SKM-1 treated with dmso at 0.1 percent for 144 hours (cell line): ENCODE data around the gene CLPTM1L.
"Not testable (repeated sequence)": the region's sequence is repeated elsewhere in the genome, so short reads cannot be mapped to it uniquely, and the experiment has no call there.

Experiments
- DNase-seq: peaks from one replicate; lab custom pipeline; 2025; ENCODE audit not compliant: unreplicated experiment; lab: John Stamatoyannopoulos, UW

CLPTM1L gene

GRCh38 chr5:1342711-1343110 lies 2.2 kb downstream of the CLPTM1L start:
- not testable (repeated sequence) for DNase-seq

- no peak for DNase-seq
These were observed 2.6 kb downstream of the CLPTM1L start for GRCh38 chr5:1342268-1342667.

DNA sequence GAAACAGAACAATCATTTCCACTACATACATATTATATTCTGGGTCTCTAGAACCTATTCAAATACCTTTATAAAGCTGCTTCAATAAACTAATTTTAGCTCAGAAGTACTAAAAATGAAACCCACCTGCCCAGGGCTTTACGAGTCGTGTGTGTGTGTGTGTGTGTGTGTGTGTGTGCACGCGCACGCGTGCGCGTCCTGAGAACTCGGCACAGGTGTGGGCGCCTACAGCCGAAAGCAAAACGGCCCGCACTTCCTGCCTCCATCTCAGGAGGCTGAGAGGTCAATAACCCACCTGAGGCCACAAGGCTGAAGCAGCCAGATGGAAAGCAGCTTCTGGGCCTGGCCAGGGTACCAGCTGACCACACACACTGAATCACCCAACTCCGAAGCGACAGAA lies 3.0 kb downstream of the CLPTM1L start:
- DNase-seq, result no peak

DNA sequence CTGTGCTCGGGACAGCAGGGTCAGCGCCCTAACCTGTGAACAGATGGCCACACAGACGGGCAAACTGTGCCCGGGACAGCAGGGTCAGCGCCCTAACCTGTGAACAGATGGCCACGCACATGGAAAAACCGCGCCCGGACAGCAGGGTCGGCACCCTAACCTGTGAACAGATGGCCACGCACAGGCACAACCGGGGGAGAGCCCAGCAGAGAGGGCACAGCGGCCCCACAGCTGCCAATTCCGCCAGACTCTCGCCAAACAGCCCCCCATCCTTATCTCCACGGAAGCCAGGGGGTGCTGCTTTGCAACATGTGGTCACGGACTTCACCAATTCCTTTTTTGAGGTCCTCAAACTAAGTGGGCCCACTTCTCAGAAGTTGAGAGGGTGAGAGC lies 5.1 kb downstream of the CLPTM1L start:
- DNase-seq, result not testable (repeated sequence)

- not testable (repeated sequence) for DNase-seq
These were observed 5.6 kb downstream of the CLPTM1L start for GRCh38 chr5:1339139-1339817.

- no peak for DNase-seq
These were observed 6.3 kb downstream of the CLPTM1L start for GRCh38 chr5:1338506-1339070.

DNA sequence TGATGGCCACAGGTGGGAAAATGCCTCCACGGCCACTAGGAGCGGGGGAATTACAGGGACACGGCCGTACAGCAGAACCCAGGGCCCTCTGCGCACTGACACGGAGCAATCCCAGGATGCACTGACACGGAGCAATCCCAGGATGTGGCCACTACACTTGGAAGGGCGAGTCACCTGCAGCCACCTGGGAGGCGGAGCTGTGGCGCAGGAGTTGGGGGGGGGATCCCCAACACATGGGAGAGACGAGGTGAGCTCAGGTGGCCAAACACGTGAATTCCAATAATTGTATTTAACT lies 6.8 kb downstream of the CLPTM1L start:
- no peak for DNase-seq

- DNase-seq, result no peak
These were observed 7.3 kb downstream of the CLPTM1L start for GRCh38 chr5:1337489-1338195.

DNA sequence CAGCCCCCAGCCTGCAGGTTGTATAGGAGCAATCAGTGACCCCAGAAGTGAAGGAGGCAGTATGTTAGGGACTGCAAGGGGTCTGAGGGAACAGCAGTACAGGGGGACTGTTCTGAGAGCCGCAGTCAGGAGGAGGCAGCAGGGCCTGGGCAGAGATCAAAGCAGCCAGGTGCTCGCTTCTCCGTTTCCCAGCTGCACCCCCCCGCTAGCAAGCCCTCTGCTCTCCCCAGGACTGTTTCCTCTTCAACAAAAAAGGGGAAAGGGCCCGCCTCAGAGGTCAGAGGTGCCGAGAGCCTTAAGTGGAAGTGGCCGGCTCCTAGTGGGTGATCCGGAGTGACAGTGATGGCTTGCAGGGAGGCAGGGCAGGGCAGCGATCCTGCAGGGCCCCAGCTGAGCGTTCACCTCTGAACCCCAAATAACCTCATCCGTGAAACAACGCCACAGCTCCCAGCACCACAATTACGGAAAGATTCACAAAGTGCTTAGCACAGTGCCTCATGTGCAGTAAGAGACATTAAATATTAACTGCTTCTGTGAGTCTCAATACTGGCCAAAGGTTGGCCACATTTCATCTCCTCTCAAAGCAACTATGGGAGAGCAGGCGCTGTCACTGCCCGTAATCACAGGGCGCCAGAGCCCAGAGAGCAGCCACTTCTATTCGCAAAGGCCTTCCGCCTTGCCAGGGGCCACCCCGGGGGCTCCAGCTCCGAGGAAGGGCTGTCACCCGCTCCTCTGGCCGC lies 8.0 kb downstream of the CLPTM1L start:
- DNase-seq, result no peak

GRCh38 chr5:1336106-1336561 lies 8.8 kb downstream of the CLPTM1L start:
- DNase-seq, result no peak

- DNase-seq, result no peak
These were observed 9.3 kb downstream of the CLPTM1L start for GRCh38 chr5:1335540-1336095.

DNA sequence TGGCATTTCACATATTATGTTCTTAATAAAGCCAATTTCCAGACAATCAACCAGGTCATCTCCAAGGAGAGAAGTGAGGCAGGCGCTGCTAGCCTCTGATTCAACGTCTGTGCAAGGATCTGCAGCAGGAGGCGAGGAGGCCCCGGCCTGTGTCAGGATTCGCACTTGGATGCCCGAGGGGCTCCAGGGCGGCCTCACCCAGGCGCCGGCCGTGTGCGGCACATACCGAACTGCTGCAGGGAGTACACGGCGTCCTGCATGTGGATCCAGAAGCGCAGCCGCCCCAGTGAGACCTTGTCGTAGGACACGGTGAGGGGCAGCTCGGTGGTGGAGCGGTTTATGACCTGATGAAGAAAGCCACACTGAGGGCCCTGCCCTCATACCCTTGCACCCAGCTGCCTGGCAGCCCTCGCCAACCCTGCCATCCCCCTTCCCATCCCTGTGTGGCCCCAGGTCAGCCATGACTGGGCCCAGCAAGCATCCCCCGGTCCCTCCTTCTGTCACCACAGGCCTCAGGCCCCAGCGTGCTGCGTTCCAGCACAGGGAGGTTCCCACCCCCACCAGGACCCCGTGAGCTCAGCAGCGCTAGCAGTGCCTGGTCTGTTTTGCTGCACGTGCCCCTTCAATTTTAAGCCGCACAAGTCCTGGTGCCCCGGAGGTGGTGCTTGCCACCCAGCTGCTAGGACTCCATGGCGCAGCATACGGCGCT lies 9.9 kb downstream of the CLPTM1L start:
- no peak for DNase-seq

GRCh38 chr5:1333986-1334385 lies 10.9 kb downstream of the CLPTM1L start:
- DNase-seq, result no peak

DNA sequence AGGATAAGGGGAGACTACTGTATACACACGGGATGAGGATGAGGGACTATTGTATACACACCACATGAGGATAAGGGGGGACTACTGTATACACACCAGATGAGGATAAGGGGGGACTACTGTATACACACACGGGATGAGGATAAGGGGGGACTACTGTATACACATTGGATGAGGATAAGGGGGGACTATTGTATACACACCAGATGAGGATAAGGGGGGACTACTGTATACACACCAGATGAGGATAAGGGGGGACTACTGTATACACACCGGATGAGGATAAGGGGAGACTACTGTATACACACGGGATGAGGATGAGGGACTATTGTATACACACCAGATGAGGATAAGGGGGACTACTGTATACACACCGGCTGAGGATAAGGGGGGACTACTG lies 11.6 kb downstream of the CLPTM1L start:
- DNase-seq, result not testable (repeated sequence)

DNA sequence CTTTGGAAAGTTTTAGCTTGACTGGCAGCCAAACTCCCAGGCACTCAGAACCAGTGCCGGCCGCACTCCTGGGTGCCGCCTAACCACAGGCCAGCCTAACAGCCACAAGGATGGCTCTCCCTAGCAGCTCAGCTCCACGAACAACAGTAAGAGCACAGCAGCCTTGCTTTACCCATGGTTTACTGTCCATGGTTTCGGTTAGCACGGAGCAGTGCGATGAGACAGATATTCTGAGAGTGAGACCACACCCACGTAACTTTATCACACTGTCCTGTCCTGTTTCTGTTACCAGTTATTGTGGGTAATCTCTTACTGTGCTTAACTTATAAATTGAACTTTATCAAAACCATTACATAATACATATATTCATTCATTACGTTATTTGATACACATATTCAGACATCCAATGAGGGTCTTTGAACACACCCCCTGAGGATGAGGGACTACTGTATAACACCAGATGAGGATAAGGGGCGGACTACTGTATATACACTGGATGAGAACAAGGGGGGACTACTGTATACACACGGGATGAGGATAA lies 12.4 kb downstream of the CLPTM1L start:
- no peak for DNase-seq

GRCh38 chr5:1331861-1332405 lies 13.0 kb downstream of the CLPTM1L start:
- DNase-seq, result no peak

DNA sequence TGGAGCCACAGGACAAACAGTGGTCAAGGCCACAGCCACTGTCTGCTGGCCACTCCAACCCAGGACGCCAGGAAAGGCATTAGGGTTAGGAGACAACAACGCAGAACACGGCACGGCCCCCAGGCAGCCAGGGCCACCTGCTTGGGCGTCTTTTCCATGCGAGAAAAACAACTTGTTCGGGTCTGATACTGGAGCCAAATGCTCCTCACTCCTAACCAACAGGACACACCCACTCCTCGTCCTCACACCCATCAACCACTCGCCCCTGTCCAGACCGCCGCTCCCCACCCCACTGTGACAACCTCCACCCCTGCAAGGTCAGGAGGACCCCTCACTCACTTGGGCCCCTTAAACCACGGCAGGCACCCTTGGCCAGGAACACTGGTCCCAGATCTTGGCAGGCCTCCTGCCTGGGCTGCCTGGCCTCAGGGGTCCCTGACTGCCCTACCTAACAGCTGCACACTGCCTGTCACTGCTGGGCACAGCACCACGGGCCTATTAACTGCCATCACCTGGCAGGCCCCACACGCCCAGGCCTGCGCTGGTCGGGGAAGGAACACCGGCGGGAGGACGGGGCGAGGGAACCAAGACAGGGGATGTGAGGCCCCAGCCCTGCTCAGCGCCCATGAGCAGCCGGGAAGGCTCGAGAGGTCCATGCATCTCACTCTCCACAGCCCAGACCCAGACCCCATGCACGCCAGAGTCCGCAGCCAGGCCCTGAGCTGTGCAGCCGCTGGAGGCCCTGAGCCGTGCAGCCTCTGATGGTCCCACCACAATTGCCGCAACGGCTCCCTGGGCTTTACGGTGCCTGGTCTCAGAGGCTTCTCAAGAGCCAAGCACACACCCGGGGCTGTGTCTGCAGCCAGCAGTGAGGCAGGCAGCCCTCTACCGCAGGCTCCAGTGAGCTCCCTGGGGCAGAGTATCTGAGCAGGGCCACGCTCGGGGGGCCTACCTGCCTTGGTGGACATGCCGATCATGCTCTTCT lies 13.8 kb downstream of the CLPTM1L start:
- no peak for DNase-seq

DNA sequence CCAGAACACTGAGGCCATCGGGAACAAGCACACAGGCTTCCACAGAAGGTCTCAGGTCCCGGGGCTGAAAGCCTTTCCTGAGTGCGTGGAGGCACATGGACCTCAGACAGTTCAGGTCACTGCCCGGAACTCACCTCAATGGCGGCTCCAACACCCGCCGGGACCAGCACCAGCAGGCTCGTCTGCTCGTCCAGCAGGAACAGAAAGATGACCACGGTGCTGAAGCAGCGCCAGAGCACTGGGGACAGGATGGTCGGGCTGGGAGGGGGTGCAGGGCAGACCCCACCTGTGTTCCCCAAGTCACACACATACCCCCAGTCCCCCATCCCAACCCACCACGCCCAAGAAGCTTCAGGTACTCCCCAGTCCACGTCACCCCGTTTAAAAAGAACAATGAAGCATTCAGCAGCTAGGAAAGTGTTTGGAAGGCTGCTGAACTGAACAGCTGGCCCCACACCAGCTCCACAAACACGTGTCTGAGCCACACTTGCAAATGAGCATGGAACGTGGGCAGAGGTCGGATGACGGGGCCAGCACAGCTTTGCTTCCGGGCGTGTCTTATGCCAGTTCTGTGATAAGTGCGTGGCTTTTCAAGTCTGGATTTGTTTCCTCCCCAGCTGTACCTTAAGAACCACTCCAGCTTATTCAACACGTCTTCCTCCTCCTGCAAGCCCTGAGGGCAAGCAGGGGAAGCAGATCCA lies 14.6 kb downstream of the CLPTM1L start:
- no peak for DNase-seq
